Mucosa of gallbladder (tissue), 1 donor: Measurements from ENCODE around the gene IZUMO1. TPM values are rescaled to one million over a fixed set of nuclear protein-coding genes. Genes with fewer than 3 reads are reported as not detected.
A peak's percentile ranks its signal among the peaks of the same experiment; 100 is the strongest.
"Not testable (repeated sequence)": the region's sequence is repeated elsewhere in the genome, so short reads cannot be mapped to it uniquely, and the experiment has no call there.

Experiments
- DNase-seq: peaks from one replicate; pipeline ENCODE4 v3.0.0-alpha.2; 2020; ENCODE audit warnings: low spot score
- total RNA-seq: library from RNA; stranded (reverse); gene quantifications from one replicate; pipeline ENCODE4 v1.2.1, GENCODE V29; 2021
- donor health status: DM: no; HTN: no; CAD: no.

The IZUMO1 gene
- 0.20 TPM for total RNA-seq

GRCh38 chr19:48746738-48747575 lies at the start of gene IZUMO1:
IZUMO1 (minus strand) TSS chr19:48746909; CDS start chr19:48745859, 1,050 bp downstream.
- DNase-seq: peak; percentile 77

- no peak for DNase-seq
These were observed 49.0 kb upstream of the IZUMO1 start for GRCh38 chr19:48795685-48796070.

GRCh38 chr19:48795055-48795684 lies 48.5 kb upstream of the IZUMO1 start:
- peak; percentile 93 for DNase-seq

- no peak for DNase-seq
These were observed 47.6 kb upstream of the IZUMO1 start for GRCh38 chr19:48794291-48794690.

GRCh38 chr19:48793271-48793670 lies 46.6 kb upstream of the IZUMO1 start:
- no peak for DNase-seq

- DNase-seq: not testable (repeated sequence)
These were observed 40.6 kb upstream of the IZUMO1 start for GRCh38 chr19:48787331-48787730.

GRCh38 chr19:48786422-48786821 lies 39.7 kb upstream of the IZUMO1 start:
- DNase-seq: not testable (repeated sequence)

GRCh38 chr19:48784527-48784926 lies 37.8 kb upstream of the IZUMO1 start:
- DNase-seq: no peak

GRCh38 chr19:48780631-48781391 lies 34.1 kb upstream of the IZUMO1 start:
- peak; percentile 49 for DNase-seq

- DNase-seq: no peak
These were observed 32.9 kb upstream of the IZUMO1 start for GRCh38 chr19:48779636-48780035.

GRCh38 chr19:48777720-48778119 lies 31.0 kb upstream of the IZUMO1 start:
- DNase-seq: no peak

- no peak for DNase-seq
These were observed 30.4 kb upstream of the IZUMO1 start for GRCh38 chr19:48777139-48777538.

GRCh38 chr19:48772503-48772953 lies 25.8 kb upstream of the IZUMO1 start:
- peak; percentile 71 for DNase-seq

GRCh38 chr19:48770734-48771472 lies 24.2 kb upstream of the IZUMO1 start:
- DNase-seq: no peak

- no peak for DNase-seq
These were observed 23.6 kb upstream of the IZUMO1 start for GRCh38 chr19:48770266-48770665.

GRCh38 chr19:48768994-48769713 lies 22.4 kb upstream of the IZUMO1 start:
- DNase-seq: no peak

GRCh38 chr19:48768171-48768753 lies 21.6 kb upstream of the IZUMO1 start:
- not testable (repeated sequence) for DNase-seq

- DNase-seq: not testable (repeated sequence)
These were observed 19.1 kb upstream of the IZUMO1 start for GRCh38 chr19:48765816-48766215.

GRCh38 chr19:48760504-48761205 lies 13.9 kb upstream of the IZUMO1 start:
- DNase-seq: no peak

GRCh38 chr19:48757741-48758144 lies 11.0 kb upstream of the IZUMO1 start:
- no peak for DNase-seq
